Prostate gland (tissue), 2 donors: ENCODE data around the gene PPARA.

Experiments
- CTCF ChIP-seq, 4 experiments: fragments of 200-600 bp in 2 of 4; fragments of 450-650 bp in 2 of 4; sonication (generic) in 2 of 4; IDR thresholded peaks; 1 replicate in 3 of 4; 2 replicates in 1 of 4; pipeline ENCODE4 v1.5.1; 2016 to 2019; ENCODE audit warnings: antibody characterized with exemption in 4 of 4, mild to moderate bottlenecking in 2 of 4, moderate library complexity in 2 of 4
- POLR2A ChIP-seq: fragments of 450-650 bp; IDR thresholded peaks from one replicate; pipeline ENCODE4 v1.6.1; 2016; ENCODE audit warnings: antibody characterized with exemption, mild to moderate bottlenecking

DNA sequence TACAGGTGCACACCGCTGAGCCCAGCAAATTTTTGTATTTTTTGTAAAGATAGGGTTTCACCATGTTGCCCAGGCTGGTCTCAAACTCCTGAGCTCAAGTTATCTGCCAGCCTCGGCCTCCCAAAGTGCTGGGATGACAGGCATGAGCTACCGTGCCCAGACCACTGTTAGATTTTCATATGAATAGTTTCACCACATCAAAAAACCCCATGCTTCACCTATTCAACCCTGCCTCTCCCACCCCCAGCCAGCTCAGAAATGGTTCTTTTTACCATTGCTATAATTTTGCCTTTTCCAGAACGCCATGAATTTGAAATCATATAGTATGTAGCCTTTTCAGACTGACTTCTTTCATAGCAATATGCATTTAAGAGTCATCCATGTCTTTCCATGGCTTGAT is 61.9 kb downstream of the PPARA start:
- TF ChIP-seq CTCF (IDR thresholded peaks at IDR 0.05) (no peak), POLR2A (no peak)
